HS-27A (cell line): ENCODE measurements around the gene TNFRSF18.

Experiments
- DNase-seq: peaks from one replicate; pipeline ENCODE4 v3.0.0-alpha.2; 2012; ENCODE audit warnings: low read depth, missing footprints

TNFRSF18 gene

GRCh38 chr1:1166642-1167397 is 39.6 kb downstream of the TNFRSF18 start:
- DNase-seq = no peak

GRCh38 chr1:1165900-1166421 is 40.4 kb downstream of the TNFRSF18 start:
- no peak for DNase-seq

- no peak for DNase-seq
These were observed 40.9 kb downstream of the TNFRSF18 start for GRCh38 chr1:1165485-1165884.

DNA sequence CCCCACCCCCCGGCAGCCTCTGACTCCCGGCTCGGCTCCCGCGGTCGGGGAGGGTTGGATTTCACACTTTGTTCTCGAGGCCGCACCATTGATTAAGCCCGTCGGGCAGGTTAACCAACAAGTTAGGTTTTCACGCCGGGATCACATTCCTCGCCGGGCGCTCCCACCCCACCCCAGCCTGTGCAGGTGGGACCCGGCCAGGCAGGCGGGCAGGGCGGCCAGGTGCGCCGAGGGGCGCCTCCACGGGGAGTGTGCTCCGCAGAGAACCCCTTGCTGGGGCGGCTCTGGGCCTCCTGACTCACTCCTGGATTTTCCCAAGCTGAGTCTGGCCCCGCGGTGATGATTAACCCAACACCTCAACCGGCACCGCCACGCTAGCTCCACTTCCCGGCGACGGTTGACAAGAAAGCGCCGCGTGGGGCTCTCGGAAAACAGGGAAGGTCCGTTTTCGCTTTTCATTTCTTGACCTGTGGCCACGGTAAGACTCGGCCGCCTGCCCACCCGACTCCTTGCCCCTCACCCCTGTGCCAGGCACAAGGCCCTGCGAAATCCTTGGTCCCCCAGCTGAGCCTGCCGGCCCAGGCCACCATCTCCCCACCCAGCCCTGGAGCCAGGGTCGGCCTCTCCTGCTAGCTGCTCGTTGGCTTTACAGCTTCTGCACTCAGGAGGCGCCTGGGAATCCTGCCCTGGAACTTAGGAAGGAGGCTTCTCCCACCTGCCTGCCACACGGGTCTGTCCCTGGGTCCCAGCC is 41.5 kb downstream of the TNFRSF18 start:
- no peak for DNase-seq

GRCh38 chr1:1164361-1164700 is 42.1 kb downstream of the TNFRSF18 start:
- no peak for DNase-seq

DNA sequence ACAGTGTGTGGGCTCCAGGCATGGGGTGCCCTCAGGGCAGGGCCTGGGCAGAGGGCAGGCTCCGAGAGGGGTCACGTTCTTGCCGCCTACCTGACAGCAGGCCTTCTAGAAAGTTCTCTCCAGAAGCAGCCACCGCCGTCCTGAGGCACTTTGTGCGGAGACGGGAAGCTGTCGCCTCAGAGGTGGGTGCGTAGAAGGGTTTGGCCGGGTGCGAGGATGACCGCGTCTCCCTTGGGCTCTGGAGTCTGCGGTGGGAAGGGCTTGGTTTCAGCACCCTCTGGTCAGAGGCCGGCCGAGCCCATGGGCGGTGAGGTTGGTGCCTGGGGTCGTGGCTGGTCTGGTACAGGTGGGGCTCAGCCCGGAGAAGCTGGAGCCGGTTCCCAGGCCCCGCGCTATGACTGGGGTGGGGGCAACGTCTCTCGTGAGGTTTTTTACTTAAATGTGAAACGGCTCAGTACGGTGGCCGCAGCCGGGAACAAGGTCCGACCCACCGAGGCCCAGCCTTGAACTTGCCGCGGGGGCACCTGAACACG is 42.8 kb downstream of the TNFRSF18 start:
- no peak for DNase-seq

DNA sequence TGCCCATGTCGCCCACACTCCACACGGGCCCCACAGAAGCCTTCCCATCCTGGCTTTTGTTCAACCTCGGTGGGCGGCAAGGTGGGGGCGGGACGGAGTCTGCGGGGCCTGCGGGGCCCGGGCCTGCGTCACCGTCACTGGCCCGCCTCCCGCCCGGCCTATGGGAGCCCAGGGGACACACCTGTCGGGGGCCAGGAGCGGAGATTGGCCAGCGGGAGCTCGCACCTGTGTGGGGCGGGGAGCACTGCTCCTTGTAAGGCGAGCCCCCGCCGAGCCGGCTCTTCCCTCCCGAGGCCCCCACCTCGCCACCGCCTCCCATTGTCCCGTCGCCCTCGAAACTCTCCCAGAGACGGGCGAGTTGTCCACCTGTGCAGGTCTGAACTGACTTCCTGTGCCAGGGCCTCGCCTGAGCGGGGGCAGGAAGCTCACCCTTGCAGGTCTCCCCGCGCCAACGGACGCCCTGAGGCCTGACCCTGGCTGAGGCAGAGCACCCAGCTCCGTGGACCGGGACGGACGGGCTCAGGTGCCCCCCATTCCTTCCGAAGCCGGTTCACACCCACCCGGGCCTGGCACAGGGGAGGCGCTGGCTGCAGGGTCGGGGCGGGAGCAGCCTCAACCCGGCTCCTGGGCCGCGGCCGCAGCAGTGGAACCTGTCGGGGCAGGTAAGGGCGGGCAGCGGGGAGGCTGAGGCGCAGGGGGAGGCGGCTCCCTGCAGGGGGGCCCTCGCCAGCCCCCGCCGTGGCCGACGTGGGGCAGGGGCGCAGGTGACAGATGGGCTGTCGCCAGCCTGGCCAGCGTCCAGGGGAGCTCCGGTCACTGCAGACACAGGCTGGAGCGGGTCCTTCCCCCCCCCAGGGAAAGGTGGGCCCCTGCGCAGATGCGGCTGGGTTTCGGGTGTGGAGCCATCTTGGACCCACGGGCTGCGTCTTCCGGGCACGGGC is 43.5 kb downstream of the TNFRSF18 start:
- no peak for DNase-seq

DNA sequence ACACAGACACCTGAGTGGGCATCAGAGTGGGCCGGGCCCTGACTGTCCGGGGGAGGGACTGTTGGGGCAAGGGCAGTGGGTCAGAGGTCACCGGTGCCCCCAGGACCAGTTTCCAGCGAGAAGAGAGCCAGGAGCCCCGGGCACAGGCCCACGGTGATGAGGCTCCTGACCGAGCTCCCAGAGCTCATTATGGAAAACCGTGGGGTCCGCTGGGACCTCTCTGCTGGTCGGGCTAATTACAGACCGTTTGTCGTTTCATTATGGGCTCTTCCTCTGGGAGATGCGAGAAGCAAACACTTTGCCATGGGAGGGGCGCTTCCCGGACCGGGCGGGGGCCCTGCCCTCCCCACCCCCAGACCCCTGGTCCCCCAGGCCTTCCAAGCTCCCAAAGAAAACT is 44.7 kb downstream of the TNFRSF18 start:
- DNase-seq = no peak

DNA sequence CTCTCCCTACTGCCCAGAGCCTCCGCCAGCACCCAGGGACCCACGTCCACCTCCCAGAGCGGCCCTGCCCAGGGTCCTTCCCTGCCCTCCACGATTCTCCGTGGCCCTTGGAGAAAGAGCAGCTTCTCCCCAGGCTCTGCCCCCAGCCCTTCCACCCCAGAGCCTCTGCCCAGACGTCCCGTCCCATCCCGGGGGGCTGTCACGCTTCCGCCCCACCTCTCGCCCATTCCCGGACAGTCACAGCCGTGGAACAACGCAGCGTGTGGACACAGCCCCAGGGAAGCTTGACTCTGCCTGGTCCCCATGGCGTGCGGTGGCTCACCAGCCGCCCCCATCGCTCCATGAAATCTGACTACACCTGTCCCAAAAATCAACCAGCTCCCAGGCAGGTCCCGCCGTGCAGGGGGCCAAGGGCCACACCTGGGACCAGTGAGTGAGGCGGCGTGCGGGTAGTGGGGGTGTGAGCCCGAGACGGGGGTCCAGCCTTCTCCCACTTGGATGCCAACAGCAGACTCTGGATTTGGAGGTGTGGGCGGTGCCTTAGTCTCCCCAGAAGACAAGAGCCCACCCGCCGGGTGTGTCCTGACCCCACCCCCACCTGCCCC is 45.2 kb downstream of the TNFRSF18 start:
- DNase-seq = no peak

DNA sequence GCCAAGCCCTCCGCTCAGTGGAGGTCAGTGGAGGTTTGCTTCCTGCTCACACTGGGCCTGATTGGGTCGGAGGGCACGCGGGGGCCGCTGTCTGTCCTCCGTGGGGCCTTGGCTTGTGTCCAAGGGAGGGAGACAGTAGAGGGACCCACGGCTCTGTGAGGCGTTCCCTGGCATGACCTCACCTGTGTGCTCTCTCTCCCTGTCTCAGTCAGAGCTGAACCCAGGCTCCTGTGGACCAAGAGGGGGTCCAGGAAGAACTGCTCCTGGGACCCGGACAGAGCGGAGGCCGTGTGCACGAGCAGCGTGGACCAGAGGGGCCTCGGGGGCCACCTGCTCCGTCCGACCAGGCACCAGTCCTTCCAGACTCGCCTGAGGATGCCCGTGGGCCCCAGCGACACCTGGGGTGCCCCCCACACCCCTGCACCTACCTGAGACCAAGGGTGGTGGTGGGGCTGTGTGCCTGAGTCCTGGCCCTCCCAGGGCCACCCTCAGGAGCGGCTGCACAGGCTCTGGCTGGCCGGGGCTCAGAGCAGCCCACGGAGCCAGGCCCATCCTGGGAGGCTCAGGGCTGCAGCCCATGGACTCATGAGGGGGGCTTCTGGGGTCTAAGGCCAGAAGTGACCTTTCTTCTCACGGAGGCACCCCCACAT is 46.0 kb downstream of the TNFRSF18 start:
- DNase-seq = no peak

DNA sequence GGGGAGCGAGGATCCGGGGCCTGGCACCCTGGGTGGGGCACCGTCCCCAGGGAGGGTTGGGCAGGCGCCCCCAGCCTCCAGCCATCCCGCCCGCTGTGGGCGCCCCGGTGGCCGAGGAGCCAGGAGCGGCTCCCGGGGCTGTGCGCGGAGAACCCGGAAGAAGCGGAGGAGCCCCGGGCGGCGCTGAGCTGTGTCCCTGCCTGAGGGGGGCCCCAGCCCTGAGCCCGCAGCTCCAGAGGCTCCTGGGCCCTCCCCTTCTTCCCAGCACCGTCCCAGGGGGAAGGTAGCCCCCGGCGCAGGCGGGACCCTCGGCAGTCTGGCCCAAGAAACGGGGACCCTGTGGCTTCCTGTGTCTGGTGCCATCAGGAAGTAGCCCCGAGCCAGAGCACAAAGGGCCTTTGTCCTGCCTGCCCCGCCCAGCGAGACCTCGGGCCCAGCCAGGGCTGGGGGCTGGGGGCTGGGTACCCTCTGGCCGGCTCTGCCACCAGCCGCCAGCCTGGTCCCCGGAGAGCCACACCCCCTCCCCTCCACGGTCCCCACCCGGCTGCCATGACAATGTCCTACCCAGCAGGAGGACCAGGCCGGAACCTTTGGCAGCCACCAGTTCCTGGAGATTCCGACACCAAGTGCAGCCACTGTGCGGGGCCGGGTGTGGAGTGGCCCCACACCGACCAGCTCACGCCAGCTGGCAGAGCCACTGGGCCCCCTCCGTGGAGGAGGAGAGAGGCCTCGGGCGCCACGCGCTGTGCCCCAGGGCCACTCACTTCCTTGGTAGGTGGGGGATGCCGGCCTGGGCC is 48.3 kb downstream of the TNFRSF18 start:
- DNase-seq = no peak

GRCh38 chr1:1157426-1157913 is 48.9 kb downstream of the TNFRSF18 start:
- DNase-seq = peak; percentile 40

- DNase-seq = no peak
These were observed 49.4 kb downstream of the TNFRSF18 start for GRCh38 chr1:1157033-1157365.

- DNase-seq = no peak
These were observed 50.0 kb downstream of the TNFRSF18 start for GRCh38 chr1:1156140-1157032.

DNA sequence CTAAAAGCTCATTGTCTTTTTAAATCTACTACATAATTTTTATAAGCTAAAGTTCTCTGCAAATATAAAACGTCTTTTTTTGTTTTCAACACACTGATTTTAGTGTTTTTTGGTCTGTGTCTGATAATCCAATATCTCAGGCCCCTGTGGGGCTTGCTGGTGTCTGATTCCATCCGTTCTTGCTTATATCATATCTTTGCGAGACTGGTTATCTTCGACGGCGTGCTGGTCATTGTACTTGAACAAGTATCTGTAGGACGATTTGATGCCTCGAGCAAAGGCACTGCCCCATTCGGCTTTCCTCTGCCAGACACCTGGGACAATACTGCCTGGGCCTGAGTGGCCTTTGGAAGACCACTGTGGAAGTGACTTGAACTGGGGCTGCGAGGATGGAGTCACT is 51.1 kb downstream of the TNFRSF18 start:
- no peak for DNase-seq

DNA sequence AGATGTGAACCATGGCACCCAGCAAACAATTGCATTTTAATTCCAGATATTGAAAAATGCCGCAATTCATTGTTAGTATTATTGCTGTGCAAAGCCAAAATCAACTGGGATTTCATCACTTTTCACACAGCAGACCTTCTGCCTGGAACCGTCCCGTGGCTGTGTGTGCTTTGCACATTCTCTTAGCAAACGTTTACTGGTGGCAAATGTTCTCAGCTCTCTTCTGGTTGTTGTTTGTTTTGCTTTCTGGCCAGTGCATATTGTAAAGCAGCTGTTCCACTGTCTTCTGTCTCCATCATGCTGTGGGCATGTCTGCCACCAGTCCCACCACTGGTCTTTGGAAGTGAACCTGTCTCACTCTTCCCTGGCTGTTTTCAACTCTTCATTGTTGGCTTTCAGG is 52.5 kb downstream of the TNFRSF18 start:
- DNase-seq = no peak
